ENCODE results near the gene LOC128125822.

LOC128125822 gene

DNA sequence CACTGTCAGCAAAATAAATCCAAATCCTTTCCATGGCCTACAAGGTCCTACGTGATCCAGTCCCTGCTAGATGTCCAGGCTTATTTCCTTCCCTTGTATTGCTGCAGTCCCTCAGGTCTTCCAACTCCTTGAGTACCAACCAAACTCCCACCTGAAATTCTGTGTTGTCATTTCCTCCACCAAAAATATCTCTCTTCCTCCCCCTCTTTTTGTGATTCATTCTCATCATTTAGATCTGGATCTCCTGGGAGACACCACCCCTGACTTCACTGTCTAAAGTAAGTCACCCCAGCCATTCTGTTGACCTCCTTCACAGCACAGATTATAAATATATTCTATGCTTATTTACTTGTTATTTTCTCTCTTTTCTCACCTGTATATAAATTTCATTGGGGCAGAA is 9.0 kb upstream of the LOC128125822 start:
- H3K27me3 Mint-ChIP-seq = peaks cover 38% of the 10 kb centered on the region
- no peak for DNase-seq
- no peaks in the 10 kb centered on the region for H3K9me3 ChIP-seq (ENCODE audit: control insufficient read depth, low read length, poor library complexity, severe bottlenecking)
- peaks cover 3% of the 10 kb centered on the region for H3K4me1 Mint-ChIP-seq
- H3K27ac Mint-ChIP-seq = no peak overlapping the region
- no peak overlapping the region for H3K4me3 Mint-ChIP-seq
- no peak for ATAC-seq
- peaks cover 2% of the 10 kb centered on the region for H3K36me3 Mint-ChIP-seq (ENCODE audit: low read depth)

DNA sequence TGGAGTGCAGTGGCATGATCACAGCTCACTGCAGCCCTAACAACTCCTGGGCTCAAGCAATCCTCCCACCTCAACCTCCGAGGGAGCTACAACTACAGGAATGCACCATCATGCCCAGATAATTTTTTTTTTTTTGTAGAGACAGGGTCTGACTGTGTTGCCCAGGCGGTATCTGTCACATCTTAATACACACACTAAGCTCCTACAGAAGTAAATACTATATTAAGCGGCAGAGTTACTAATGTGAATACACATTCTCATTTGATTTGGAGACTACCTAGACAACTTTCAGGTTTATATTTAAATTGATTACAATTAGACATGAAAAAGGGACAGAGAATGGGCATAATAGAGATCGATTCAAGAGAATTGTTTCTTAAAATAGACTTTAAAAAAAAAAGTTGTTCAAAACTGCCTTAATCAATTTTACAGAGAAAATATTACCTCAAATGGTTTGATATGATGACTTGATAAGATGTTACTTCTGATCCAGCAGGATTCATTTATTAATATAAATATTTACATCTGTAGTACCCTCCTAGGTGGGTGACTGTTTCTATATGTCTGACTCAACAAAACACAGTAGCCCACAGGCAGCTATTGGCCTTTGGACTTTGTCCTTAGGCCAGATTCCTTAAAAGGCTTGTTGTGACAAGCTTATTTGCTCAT is 7.1 kb upstream of the LOC128125822 start:
- H3K36me3 Mint-ChIP-seq (ENCODE audit: low read depth) = peaks cover 2% of the 10 kb centered on the region
- no peaks in the 10 kb centered on the region for H3K9me3 ChIP-seq (ENCODE audit: control insufficient read depth, low read length, poor library complexity, severe bottlenecking)
- ATAC-seq = no peak
- H3K27me3 Mint-ChIP-seq = peaks cover 30% of the 10 kb centered on the region
- DNase-seq = no peak
- H3K4me3 Mint-ChIP-seq = no peak overlapping the region
- H3K27ac Mint-ChIP-seq = no peak overlapping the region
- peaks cover 3% of the 10 kb centered on the region for H3K4me1 Mint-ChIP-seq

DNA sequence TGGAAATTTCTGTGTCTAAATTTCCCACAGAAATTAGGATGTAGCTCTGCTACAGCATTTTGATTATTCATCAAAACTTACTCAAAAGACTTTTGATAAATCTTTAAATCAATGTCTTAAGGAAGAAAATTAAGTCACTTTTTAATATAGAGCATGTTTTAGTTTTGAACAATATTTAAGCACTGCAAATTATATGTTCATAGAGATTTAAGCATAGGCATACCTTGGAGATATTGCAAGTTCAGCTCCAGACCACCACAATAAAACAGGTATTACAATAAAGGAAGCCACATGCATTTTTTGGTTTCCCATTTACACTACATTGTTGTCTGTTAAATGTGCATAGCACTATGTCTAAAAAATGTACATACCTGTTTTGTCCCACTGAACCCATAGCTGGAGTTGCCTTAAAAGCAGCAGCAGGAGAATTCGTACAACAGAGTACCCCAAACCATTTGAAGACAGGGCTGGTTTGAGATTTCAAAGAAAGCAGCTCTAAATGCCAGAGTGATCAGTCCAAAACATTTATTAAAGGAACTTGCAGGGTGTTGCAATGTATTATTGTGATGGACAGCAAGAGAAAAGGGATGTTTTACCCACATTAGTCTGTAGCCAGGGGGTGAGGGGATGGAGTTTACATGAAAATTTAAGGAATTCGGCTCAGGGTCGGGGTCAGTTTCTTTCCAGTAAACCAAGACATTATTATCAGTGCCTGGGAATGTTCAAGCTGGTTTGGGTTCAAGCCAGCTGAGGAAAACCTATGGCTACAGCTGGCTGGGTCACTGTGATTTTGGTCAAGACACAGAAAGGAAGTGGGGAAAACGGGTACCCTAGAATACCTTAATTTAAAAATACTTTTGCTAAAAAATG is 6.3 kb upstream of the LOC128125822 start:
- H3K4me1 Mint-ChIP-seq = peaks cover 3% of the 10 kb centered on the region
- no peaks in the 10 kb centered on the region for H3K9me3 ChIP-seq (ENCODE audit: control insufficient read depth, low read length, poor library complexity, severe bottlenecking)
- DNase-seq (no peak), ATAC-seq (no peak)
- H3K27ac Mint-ChIP-seq = no peak overlapping the region
- H3K27me3 Mint-ChIP-seq = peaks cover 24% of the 10 kb centered on the region
- no peak overlapping the region for H3K4me3 Mint-ChIP-seq
- peaks cover 2% of the 10 kb centered on the region for H3K36me3 Mint-ChIP-seq (ENCODE audit: low read depth)

DNA sequence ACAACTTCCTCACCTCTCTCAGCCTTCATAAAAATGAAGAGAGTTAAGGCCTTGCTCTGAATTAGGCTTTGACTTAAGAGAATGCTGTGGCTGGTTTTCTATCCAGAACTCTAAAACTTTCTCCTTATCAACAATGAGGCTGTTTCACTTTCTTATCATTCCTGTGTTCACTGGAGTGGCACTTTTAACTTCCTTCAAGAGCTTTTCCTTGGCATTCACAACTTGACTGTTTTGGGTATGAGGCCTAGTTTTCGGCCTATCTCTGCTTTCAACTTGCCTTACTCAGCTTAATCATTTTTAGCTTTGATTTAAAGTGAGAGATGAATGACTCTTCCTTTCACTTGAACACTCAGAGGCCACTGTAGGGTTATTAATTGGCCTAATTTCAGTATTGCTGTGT is 4.3 kb upstream of the LOC128125822 start:
- H3K4me1 Mint-ChIP-seq = peaks cover 9% of the 10 kb centered on the region
- no peak for ATAC-seq

DNA sequence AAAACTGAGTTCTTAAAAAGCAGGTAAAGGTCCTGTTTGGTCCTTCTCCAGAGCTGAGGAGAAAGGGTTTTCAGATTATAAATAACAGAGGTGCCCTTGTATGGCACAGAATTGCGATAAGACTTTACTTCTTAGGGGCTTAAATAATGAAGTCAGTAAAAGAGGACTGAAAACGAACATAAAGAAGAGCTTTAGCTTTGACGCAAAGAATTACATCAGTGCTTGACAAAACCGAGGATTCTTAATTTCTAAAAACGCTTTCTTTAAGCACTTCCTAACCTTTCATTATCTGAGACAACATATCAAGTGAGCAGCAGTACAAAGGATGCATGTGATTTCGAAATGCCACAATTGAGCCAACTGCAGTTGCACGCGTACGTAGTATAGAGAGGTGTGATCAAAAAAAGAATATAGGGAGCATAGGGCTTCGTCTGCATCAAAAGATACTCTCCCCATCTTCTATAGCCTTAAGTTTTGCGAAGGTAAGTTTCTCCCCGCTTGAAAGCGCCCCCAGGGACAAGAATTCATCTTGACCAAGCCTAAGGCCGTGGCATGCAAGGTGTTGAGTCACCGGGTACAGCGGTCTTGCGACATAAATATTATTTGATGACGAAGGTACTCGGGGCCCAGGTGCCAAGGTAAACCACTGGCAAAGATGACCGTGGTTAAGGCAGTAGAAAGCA is 778 bp upstream of the LOC128125822 start:
- ATAC-seq (no peak), DNase-seq (peak in 2 of 3 donors; percentile 16 to 20)
- H3K27me3 Mint-ChIP-seq = no peaks in the 10 kb centered on the region

More for the DNA sequence above, 4.3 kb upstream of the LOC128125822 start:
- no peak overlapping the region for H3K4me3 Mint-ChIP-seq
- H3K27ac Mint-ChIP-seq = no peak overlapping the region
- H3K36me3 Mint-ChIP-seq (ENCODE audit: low read depth) = peaks cover 2% of the 10 kb centered on the region
- DNase-seq = no peak
- H3K27me3 Mint-ChIP-seq = peaks cover 15% of the 10 kb centered on the region
- H3K9me3 ChIP-seq (ENCODE audit: control insufficient read depth, low read length, poor library complexity, severe bottlenecking) = no peaks in the 10 kb centered on the region

DNA sequence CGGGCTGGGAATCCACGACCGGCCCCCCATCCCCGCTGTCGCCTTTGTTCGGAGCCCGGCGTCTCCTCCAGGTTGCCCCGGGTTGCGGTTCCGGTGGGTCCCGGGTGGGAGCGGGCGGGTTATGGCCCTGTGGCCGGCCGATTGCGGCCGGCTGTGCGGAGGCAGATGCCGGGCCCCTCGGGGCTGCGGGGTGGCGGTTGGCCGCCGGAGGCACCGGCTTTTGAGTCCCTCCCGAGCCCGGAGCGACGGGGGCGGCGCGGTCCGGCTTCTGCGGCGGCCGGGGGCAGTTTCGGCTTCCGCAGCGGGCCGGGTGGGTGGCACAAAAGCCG is 431 bp downstream of the LOC128125822 start:
- Mint-ChIP-seq H3K4me3 (peak overlapping the region; percentile 95), H3K4me1 (peaks cover 24% of the 10 kb centered on the region), H3K27me3 (no peaks in the 10 kb centered on the region), H3K36me3 (ENCODE audit: low read depth) (no peaks in the 10 kb centered on the region), H3K27ac (peak overlapping the region; percentile 89)
- H3K9me3 ChIP-seq (ENCODE audit: control insufficient read depth, low read length, poor library complexity, severe bottlenecking) = no peaks in the 10 kb centered on the region
- DNase-seq (no peak), ATAC-seq (peak; percentile 1)

More for the DNA sequence above, 778 bp upstream of the LOC128125822 start:
- Mint-ChIP-seq H3K4me1 (peaks cover 22% of the 10 kb centered on the region), H3K4me3 (peak overlapping the region; percentile 95), H3K36me3 (ENCODE audit: low read depth) (no peaks in the 10 kb centered on the region), H3K27ac (peak overlapping the region; percentile 89)
- no peaks in the 10 kb centered on the region for H3K9me3 ChIP-seq (ENCODE audit: control insufficient read depth, low read length, poor library complexity, severe bottlenecking)

DNA sequence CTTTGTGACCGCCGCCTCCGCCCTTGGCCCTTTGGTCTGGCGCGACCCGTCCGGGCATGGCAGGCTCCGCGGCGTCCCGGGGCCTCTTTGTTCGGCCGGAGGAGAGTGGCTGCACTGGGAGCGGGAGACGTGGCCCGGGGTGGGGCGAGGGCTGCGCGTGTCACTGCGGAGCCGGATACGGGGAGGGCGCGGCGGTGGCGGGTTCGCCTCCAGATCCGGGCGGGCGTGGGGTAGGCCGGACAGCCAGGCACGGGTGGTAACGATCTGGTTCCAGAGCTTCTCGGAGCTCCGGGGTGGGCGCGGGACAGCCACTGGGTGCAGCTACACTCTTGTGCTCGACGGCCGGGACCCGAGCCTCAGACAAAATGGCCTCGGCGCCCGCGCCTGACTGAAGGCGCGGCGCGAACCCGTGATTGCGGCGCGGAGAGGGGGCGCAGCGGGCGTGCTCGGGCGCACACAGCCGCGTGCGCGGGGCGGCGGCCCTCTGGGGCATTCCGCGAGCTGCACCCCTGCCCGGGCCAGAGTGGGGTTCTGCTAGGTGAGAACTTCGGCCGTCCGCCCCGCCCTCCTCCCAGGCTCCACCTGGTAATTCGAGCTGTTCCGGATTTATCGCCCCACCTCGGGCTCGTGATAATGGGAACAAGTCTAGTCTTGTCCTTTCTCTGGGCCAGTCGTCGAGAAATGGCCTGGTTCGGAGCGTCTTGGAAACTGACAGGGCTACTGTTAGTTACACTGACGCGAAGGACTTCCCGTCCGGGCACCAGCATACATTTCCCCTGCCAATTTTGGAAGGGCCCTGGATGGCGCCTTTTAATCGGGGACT is 1.0 kb downstream of the LOC128125822 start:
- H3K27ac Mint-ChIP-seq = peak overlapping the region; percentile 89
- peak; percentile 36 for ATAC-seq
- DNase-seq = peak; percentile 43 to 60 (median 58)
- H3K27me3 Mint-ChIP-seq = no peaks in the 10 kb centered on the region
- no peaks in the 10 kb centered on the region for H3K36me3 Mint-ChIP-seq (ENCODE audit: low read depth)
- no peaks in the 10 kb centered on the region for H3K9me3 ChIP-seq (ENCODE audit: control insufficient read depth, low read length, poor library complexity, severe bottlenecking)
- peak overlapping the region; percentile 95 for H3K4me3 Mint-ChIP-seq
- H3K4me1 Mint-ChIP-seq = peaks cover 24% of the 10 kb centered on the region

DNA sequence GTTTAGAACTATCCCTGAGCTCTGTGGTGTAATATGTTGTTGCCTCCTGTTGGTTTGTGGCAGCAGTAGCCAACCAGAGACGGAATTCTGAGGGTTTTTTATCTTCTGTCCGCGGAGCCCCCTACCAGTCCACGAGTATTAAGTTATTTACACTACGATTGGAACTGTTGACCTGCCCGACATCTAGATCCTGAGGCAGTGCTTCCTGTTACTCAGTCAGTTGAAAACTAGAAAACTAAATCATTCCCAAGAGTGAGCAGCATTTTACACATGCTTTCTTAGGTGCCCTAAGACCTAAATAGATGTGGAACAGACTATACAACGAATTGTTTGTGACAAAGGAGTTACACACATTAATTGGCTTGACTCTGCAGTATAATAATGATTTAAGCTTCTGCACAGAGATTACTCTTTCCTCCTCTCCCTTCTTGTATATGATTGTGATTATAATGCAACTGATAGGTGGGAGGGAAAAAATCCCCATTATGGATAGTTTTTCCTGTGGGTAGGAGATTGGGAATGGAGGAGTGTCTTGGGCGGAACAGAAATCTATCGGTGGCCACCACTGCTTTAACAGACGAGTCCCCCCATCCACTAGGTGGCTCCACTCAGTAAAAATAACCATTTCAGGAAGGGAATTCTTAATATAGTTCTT is 1.7 kb downstream of the LOC128125822 start:
- H3K9me3 ChIP-seq (ENCODE audit: control insufficient read depth, low read length, poor library complexity, severe bottlenecking) = no peaks in the 10 kb centered on the region
- DNase-seq = peak in 1 of 3 donors; percentile 25
- peak overlapping the region; percentile 89 for H3K27ac Mint-ChIP-seq
- H3K4me3 Mint-ChIP-seq = peak overlapping the region; percentile 95
- peak; percentile 4 for ATAC-seq
- H3K36me3 Mint-ChIP-seq (ENCODE audit: low read depth) = no peaks in the 10 kb centered on the region
- H3K4me1 Mint-ChIP-seq = peaks cover 24% of the 10 kb centered on the region
- no peaks in the 10 kb centered on the region for H3K27me3 Mint-ChIP-seq

DNA sequence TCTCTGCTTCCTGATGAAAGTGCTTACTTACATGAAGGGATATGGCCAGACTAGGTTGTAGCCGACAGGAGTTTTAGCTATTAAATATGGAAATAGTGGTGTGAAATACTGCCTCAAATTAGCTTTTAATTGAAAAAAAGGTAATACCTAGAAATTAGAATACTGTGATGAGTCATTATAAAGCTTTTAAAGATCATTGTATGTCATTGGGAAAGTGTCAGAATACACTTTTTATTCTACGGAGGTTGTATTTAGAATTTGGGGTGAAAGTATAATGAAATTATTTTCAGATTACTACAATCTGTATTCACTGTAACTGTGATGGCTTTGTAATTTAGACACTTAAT is 2.2 kb downstream of the LOC128125822 start:
- ATAC-seq = no peak
- H3K36me3 Mint-ChIP-seq (ENCODE audit: low read depth) = no peaks in the 10 kb centered on the region

DNA sequence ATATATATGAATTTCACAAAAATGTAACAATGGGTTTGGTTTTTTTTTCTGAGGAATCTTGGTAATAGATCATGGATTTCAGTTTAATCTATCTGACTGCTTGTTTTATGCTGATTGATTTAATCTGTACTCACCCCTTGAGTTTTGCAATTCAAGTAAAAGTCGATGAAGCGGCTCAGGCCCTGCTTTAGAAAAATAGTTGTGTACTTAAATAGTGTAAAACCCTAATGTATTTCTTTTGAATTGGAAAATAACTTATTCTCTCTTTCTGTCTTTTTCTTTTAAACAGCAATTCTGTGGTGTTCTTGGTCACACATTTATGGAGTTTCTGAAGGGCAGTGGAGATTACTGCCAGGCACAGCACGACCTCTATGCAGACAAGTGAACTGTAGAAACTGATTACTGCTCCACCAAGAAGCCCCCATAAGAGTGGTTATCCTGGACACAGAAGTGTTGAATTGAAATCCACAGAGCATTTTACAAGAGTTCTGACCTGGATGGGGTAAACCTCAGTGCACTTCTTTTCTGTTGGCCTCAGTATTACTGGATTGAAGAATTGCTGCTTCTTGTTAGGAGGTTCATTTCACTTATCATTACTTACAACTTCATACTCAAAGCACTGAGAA is 4.0 kb downstream of the LOC128125822 start:
- H3K4me1 Mint-ChIP-seq = peaks cover 23% of the 10 kb centered on the region
- no peak overlapping the region for H3K27ac Mint-ChIP-seq
- H3K27me3 Mint-ChIP-seq = no peaks in the 10 kb centered on the region
- no peaks in the 10 kb centered on the region for H3K9me3 ChIP-seq (ENCODE audit: control insufficient read depth, low read length, poor library complexity, severe bottlenecking)
- no peaks in the 10 kb centered on the region for H3K36me3 Mint-ChIP-seq (ENCODE audit: low read depth)
- peak overlapping the region; percentile 33 for H3K4me3 Mint-ChIP-seq
- ATAC-seq = no peak
- no peak for DNase-seq

More for the DNA sequence above, 2.2 kb downstream of the LOC128125822 start:
- Mint-ChIP-seq H3K4me1 (peaks cover 24% of the 10 kb centered on the region), H3K27me3 (no peaks in the 10 kb centered on the region), H3K4me3 (peak overlapping the region; percentile 95), H3K27ac (peak overlapping the region; percentile 89)
- no peak for DNase-seq
- no peaks in the 10 kb centered on the region for H3K9me3 ChIP-seq (ENCODE audit: control insufficient read depth, low read length, poor library complexity, severe bottlenecking)

DNA sequence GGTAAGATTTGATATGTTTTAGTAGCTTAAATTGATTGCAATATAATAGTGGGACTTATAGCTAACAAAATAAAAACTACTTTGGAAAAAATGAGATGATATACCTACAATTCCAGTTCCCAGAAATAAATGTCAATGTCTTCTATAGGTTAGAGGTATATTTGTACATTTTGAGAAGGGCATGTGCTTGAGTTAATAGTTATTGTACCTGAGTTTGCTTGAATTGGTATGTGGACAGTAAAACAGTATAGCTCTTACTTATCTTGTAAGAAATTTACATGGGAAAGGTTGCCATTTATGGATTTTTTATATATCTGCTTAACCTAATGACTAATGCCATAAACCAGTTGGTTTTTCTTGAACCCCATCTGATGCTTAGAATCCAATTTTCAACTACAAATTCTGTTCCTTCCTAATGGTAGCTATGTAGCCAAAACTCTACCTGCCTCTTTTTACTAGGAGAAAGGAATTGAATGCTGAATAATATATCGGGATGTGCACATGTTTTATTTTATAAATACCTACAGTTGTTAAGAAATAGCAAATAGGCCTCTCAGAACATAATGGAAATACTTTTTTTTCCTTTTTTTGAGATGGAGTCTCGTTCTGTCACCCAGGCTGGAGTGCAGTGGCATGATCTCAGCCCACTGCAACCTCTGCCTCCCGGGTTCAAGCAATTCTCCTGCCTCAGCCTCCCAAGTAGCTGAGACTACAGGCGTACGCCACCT is 4.9 kb downstream of the LOC128125822 start:
- DNase-seq = no peak
- no peak overlapping the region for H3K27ac Mint-ChIP-seq

More for the DNA sequence above, 4.9 kb downstream of the LOC128125822 start:
- Mint-ChIP-seq H3K36me3 (ENCODE audit: low read depth) (no peaks in the 10 kb centered on the region), H3K4me1 (peaks cover 15% of the 10 kb centered on the region), H3K4me3 (no peak overlapping the region), H3K27me3 (no peaks in the 10 kb centered on the region)
- no peak for ATAC-seq
- no peaks in the 10 kb centered on the region for H3K9me3 ChIP-seq (ENCODE audit: control insufficient read depth, low read length, poor library complexity, severe bottlenecking)
